Endothelial cell of umbilical vein (primary cell): Measurements from ENCODE around the gene SCUBE3. TPM values are rescaled to one million over a fixed set of nuclear protein-coding genes. Genes with fewer than 3 reads are reported as not detected.

ENCODE experiments used
- BruUV-seq: library from RNA; stranded (reverse); fragments of 400-500 nt; replicated peaks from 2 replicates; lab custom pipeline; 2021; lab: Mats Ljungman, UMichigan
- CTCF ChIA-PET: fragments of 300-600, 350-600 bp; sonication (Branson Sonifier 250); formaldehyde crosslinking; loops from one replicate; lab custom pipeline; 2021; ENCODE audit warnings: antibody characterized with exemption, inconsistent platforms; lab: Charles Lee
- POLR2A ChIA-PET: fragments of 300-600, 350-600 bp; sonication (Branson Sonifier 250); formaldehyde crosslinking; loops from one replicate; lab custom pipeline; 2021; ENCODE audit warnings: antibody characterized with exemption, inconsistent platforms; lab: Charles Lee
- DNase-seq: peaks from one replicate; pipeline ENCODE4 v3.0.0-alpha.2; 2011; ENCODE audit warnings: low read depth, low spot score
- FAIRE-seq: peaks from 2 replicates; lab custom pipeline; 2011; peaks lifted over from hg19 to GRCh38; lab: Jason Lieb, UNC
- H2AFZ ChIP-seq: 2 replicates; pipeline ENCODE4 v1.6.0; 2012; ENCODE audit warnings: low read depth, low read length, control low read depth, inconsistent platforms
- H3K27ac ChIP-seq: 2 replicates; pipeline ENCODE4 v1.5.1; 2011; ENCODE audit warnings: low read depth, mild to moderate bottlenecking, control low read depth, low read length, moderate library complexity; ENCODE audit not compliant: insufficient read depth
- H3K27me3 ChIP-seq, 2 experiments: 2 replicates each; pipeline versions ENCODE4 v1.6.0 to v1.6.1; 2011; ENCODE audit warnings: low read length in 2 of 2, mixed read lengths in 1 of 2; ENCODE audit not compliant: control insufficient read depth in 2 of 2, insufficient read depth in 2 of 2
- H3K36me3 ChIP-seq, 2 experiments: 2 replicates in 1 of 2; 3 replicates in 1 of 2; pipeline ENCODE4 v1.5.1; 2011; ENCODE audit warnings: low read length in 2 of 2, mild to moderate bottlenecking in 1 of 2, moderate library complexity in 1 of 2; ENCODE audit not compliant: control insufficient read depth in 2 of 2, insufficient read depth in 2 of 2; ENCODE audit errors: extremely low read depth in 1 of 2
- H3K4me1 ChIP-seq: 3 replicates; pipeline ENCODE4 v1.5.1; 2011; ENCODE audit warnings: mild to moderate bottlenecking, low read length; ENCODE audit not compliant: control insufficient read depth, insufficient read depth; ENCODE audit errors: extremely low read depth
- H3K4me2 ChIP-seq: 2 replicates; pipeline ENCODE4 v1.6.1; 2011; ENCODE audit warnings: low read length, control low read depth, mixed read lengths; ENCODE audit not compliant: insufficient read depth
- H3K4me3 ChIP-seq, 3 experiments: fragments of 200-600 bp in 1 of 3; sonication (generic), shearing (Covaris generic) in 1 of 3; replicated peaks in 1 of 3; 2 replicates each; pipeline ENCODE4 v1.5.1; 2011 to 2016; ENCODE audit warnings: control low read depth in 3 of 3, low read length in 3 of 3, mild to moderate bottlenecking in 2 of 3, inconsistent platforms in 1 of 3, low read depth in 1 of 3, moderate library complexity in 1 of 3; ENCODE audit not compliant: insufficient read depth in 1 of 3
- H3K79me2 ChIP-seq: 2 replicates; pipeline ENCODE4 v1.6.0; 2012; ENCODE audit warnings: low read length, inconsistent platforms; ENCODE audit not compliant: control insufficient read depth, insufficient read depth
- H3K9ac ChIP-seq: replicated peaks from 2 replicates; pipeline ENCODE3; 2011; ENCODE audit warnings: low read length, control low read depth; ENCODE audit not compliant: insufficient read depth; ENCODE audit errors: extremely low read depth
- H3K9me1 ChIP-seq: replicated peaks from 3 replicates; pipeline ENCODE4 v1.6.0; 2011; ENCODE audit warnings: mild to moderate bottlenecking, low read length; ENCODE audit not compliant: control insufficient read depth, insufficient read depth; ENCODE audit errors: extremely low read depth
- H3K9me3 ChIP-seq: replicated peaks from 2 replicates; pipeline ENCODE4 v1.5.1; 2012; ENCODE audit warnings: low read length, inconsistent platforms; ENCODE audit not compliant: control insufficient read depth, insufficient read depth
- H4K20me1 ChIP-seq: replicated peaks from 2 replicates; pipeline ENCODE3; 2011; ENCODE audit warnings: mild to moderate bottlenecking, low read length; ENCODE audit not compliant: control insufficient read depth, insufficient read depth; ENCODE audit errors: extremely low read depth
- EZH2 ChIP-seq: IDR thresholded peaks from 2 replicates; pipeline ENCODE4 v1.6.1; 2012; ENCODE audit warnings: borderline replicate concordance, low read depth, mild to moderate bottlenecking, moderate library complexity, low read length, inconsistent platforms; ENCODE audit not compliant: severe bottlenecking
- FOS ChIP-seq: IDR thresholded peaks from 2 replicates; pipeline ENCODE4 v1.6.1; 2011; ENCODE audit warnings: mild to moderate bottlenecking, low read length, moderate library complexity, borderline replicate concordance; ENCODE audit not compliant: insufficient read depth
- GATA2 ChIP-seq: IDR thresholded peaks from 2 replicates; pipeline ENCODE4 v1.7.0; 2011; ENCODE audit warnings: low read depth, mild to moderate bottlenecking, moderate library complexity, mixed read lengths, low read length; ENCODE audit not compliant: insufficient read length, insufficient read depth
- JUN ChIP-seq: IDR thresholded peaks from 2 replicates; pipeline ENCODE4 v1.6.1; 2011; ENCODE audit warnings: borderline replicate concordance, low read depth; ENCODE audit not compliant: insufficient read length, insufficient read depth
- MYC ChIP-seq: IDR thresholded peaks from one replicate; pipeline ENCODE4 v1.6.1; 2011; ENCODE audit warnings: mild to moderate bottlenecking, low read depth, low read length
- POLR2A ChIP-seq: IDR thresholded peaks from 2 replicates; pipeline ENCODE4 v1.6.1; 2012; ENCODE audit warnings: low read depth, mild to moderate bottlenecking, control low read depth, low read length
- POLR2AphosphoS5 ChIP-seq: IDR thresholded peaks from 2 replicates; pipeline ENCODE4 v1.6.1; 2012; ENCODE audit warnings: low read depth, mild to moderate bottlenecking, control low read depth, low read length, moderate library complexity; ENCODE audit not compliant: insufficient read depth
- dilution Hi-C: fragments of 300-500 bp; cut with MboI; formaldehyde crosslinking; loops from one replicate; pipeline ENCODE4 v1.15.0; 2019; ENCODE audit warnings: low sequenced_read_pairs; ENCODE audit not compliant: extremely low pct_ligation_motif_present
- intact Hi-C: fragments of 100-400 bp; cut with micrococcal nuclease; formaldehyde crosslinking; loops from one replicate; pipeline ENCODE4 v1.10.0; 2022
- polyA plus RNA-seq, 4 experiments: library from polyadenylated mRNA; depleted of rRNA in 3 of 4; stranded (reverse) in 3 of 4; unstranded in 1 of 4; fragments of >200 nt; gene quantifications; 2 replicates each; pipeline versions ENCODE4 v1.2.1 to v1.2.3, GENCODE V29; 2011 to 2012; ENCODE audit warnings: missing spikeins in 1 of 4
- total RNA-seq: library from RNA; stranded (reverse); gene quantifications from 2 replicates; pipeline ENCODE4 v1.2.3, GENCODE V29; 2021
- TF ChIP-seq, protein P1 (sequence below), 2 donors: IDR thresholded peaks; 1 replicate in 1 of 2; 2 replicates in 1 of 2; pipeline ENCODE4 v1.5.1; 2011; ENCODE audit warnings: low read length in 2 of 2, mild to moderate bottlenecking in 2 of 2, moderate library complexity in 2 of 2, control low read depth in 1 of 2, inconsistent platforms in 1 of 2, low read depth in 1 of 2; ENCODE audit not compliant: insufficient read depth in 1 of 2; ENCODE audit errors: extremely low read depth in 1 of 2
- TF ChIP-seq, protein P2 (sequence below): IDR thresholded peaks from 2 replicates; pipeline ENCODE4 v1.6.1; 2011; ENCODE audit not compliant: insufficient read depth, insufficient read length

SCUBE3 gene
- total and polyA plus RNA-seq, 2 donors (not counting 3 experiments of a cell fraction or from before 2014, with no cell fraction given), result 1.1 to 1.5 TPM

GRCh38 chr6:35244551-35244950 is 30.8 kb downstream of the SCUBE3 start:
- Histone ChIP-seq H3K27me3 (no peaks in the 10 kb centered on the region), H2AFZ (no peak overlapping the region), H4K20me1 (no peaks in the 10 kb centered on the region), H3K4me2 (no peak overlapping the region), H3K9me3 (no peaks in the 10 kb centered on the region), H3K36me3 (peaks cover 0 to 5% of the 10 kb centered on the region in 2 experiments), H3K27ac (no peak overlapping the region), H3K9me1 (no peaks in the 10 kb centered on the region), H3K9ac (no peak overlapping the region), H3K4me1 (peaks cover 4% of the 10 kb centered on the region), H3K79me2 (no peaks in the 10 kb centered on the region), H3K4me3 (no peak overlapping the region)
- DNase-seq (no peak), FAIRE-seq (no peak)
- dilution Hi-C loops (no loop called here), intact Hi-C loops (no loop called here)
- TF ChIP-seq GATA2 (no peak), POLR2AphosphoS5 (no peak), EZH2 (no peak), MYC (no peak), JUN (no peak), POLR2A (no peak), FOS (no peak)
- TF ChIP-seq, protein P1, sequence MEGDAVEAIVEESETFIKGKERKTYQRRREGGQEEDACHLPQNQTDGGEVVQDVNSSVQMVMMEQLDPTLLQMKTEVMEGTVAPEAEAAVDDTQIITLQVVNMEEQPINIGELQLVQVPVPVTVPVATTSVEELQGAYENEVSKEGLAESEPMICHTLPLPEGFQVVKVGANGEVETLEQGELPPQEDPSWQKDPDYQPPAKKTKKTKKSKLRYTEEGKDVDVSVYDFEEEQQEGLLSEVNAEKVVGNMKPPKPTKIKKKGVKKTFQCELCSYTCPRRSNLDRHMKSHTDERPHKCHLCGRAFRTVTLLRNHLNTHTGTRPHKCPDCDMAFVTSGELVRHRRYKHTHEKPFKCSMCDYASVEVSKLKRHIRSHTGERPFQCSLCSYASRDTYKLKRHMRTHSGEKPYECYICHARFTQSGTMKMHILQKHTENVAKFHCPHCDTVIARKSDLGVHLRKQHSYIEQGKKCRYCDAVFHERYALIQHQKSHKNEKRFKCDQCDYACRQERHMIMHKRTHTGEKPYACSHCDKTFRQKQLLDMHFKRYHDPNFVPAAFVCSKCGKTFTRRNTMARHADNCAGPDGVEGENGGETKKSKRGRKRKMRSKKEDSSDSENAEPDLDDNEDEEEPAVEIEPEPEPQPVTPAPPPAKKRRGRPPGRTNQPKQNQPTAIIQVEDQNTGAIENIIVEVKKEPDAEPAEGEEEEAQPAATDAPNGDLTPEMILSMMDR (IDR thresholded peaks at IDR 0.05; ENCODE audit: extremely low read depth in 1 of 2, insufficient read depth in 1 of 2, low read depth in 1 of 2, low read length in 2 of 2), result no peak
- TF ChIP-seq, protein P2, sequence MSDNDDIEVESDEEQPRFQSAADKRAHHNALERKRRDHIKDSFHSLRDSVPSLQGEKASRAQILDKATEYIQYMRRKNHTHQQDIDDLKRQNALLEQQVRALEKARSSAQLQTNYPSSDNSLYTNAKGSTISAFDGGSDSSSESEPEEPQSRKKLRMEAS, result no peak
- POLR2A ChIA-PET, result no interaction called here
- CTCF ChIA-PET, result interaction anchor here (1.1 kb wide), 1 partner anchor 98 kb away, joined by 3 read pairs; no protein-coding TSS in a partner anchor
- no TSS peak for BruUV-seq
